SK-N-SH (cell line): ENCODE measurements around the gene AQP4. TPM values are rescaled to one million over a fixed set of nuclear protein-coding genes. Genes with fewer than 3 reads are reported as not detected.

Source experiments
- CTCF ChIA-PET: fragments of 300-600, 350-600 bp; formaldehyde crosslinking; extraction: SDS; loops from one replicate; lab custom pipeline; 2021; lab: Yijun Ruan, JAX
- POLR2A ChIA-PET: fragments of 350-600 bp; sonication (Branson Sonifier 250); formaldehyde crosslinking; extraction: SDS; loops from one replicate; lab custom pipeline; 2020; ENCODE audit warnings: antibody characterized with exemption, inconsistent platforms; lab: Yijun Ruan, JAX
- DNase-seq: peaks from one replicate; pipeline ENCODE4 v3.0.0; 2012
- H2AFZ ChIP-seq: fragments of 200-600 bp; sonication (generic); 2 replicates; pipeline ENCODE4 v1.8.1; 2016; ENCODE audit warnings: antibody characterized with exemption, mild to moderate bottlenecking, low read depth
- H3F3A ChIP-seq: fragments of 200-600 bp; sonication (generic); replicated peaks from 2 replicates; pipeline ENCODE3; 2016; ENCODE audit warnings: antibody characterized with exemption, mild to moderate bottlenecking; ENCODE audit not compliant: insufficient read depth
- H3K27ac ChIP-seq, 2 experiments: fragments of 200-500 bp in 1 of 2; fragments of 200-600 bp in 1 of 2; sonication (Bioruptor generic) in 1 of 2; sonication (generic), shearing (Covaris generic) in 1 of 2; 2 replicates each; pipeline versions ENCODE4 v1.5.1 to v1.6.1; 2014 to 2016; ENCODE audit warnings: low read depth in 2 of 2, inconsistent platforms in 1 of 2, low read length in 1 of 2, mild to moderate bottlenecking in 1 of 2, mixed read lengths in 1 of 2
- H3K27me3 ChIP-seq: fragments of 200-600 bp; sonication (generic), shearing (Covaris generic); 2 replicates; pipeline ENCODE4 v1.6.1; 2016; ENCODE audit warnings: mixed run types; ENCODE audit not compliant: insufficient read depth
- H3K36me3 ChIP-seq, 2 experiments: fragments of 200-500 bp in 1 of 2; fragments of 200-600 bp in 1 of 2; sonication (Bioruptor generic) in 1 of 2; sonication (generic) in 1 of 2; replicated peaks in 1 of 2; 2 replicates each; pipeline versions ENCODE3 to v1.5.1; 2014 to 2016; ENCODE audit warnings: low read length in 1 of 2, mild to moderate bottlenecking in 1 of 2; ENCODE audit not compliant: insufficient read depth in 2 of 2, control insufficient read depth in 1 of 2
- H3K4me1 ChIP-seq, 2 experiments: fragments of 200-500 bp in 1 of 2; fragments of 200-600 bp in 1 of 2; sonication (Bioruptor generic) in 1 of 2; sonication (generic), shearing (Covaris generic) in 1 of 2; 2 replicates each; pipeline versions ENCODE4 v1.5.1 to v1.6.1; 2014 to 2016; ENCODE audit warnings: low read depth in 1 of 2, low read length in 1 of 2, mixed run types in 1 of 2; ENCODE audit not compliant: insufficient read depth in 2 of 2, control insufficient read depth in 1 of 2
- H3K4me2 ChIP-seq: fragments of 200-600 bp; sonication (generic), shearing (Covaris generic); 2 replicates; pipeline ENCODE4 v1.6.1; 2017; ENCODE audit warnings: mixed run types
- H3K4me3 ChIP-seq, 2 experiments: fragments of 200-500 bp in 1 of 2; fragments of 200-600 bp in 1 of 2; sonication (Bioruptor generic) in 1 of 2; sonication (generic), shearing (Covaris generic) in 1 of 2; 2 replicates each; pipeline versions ENCODE4 v1.5.1 to v1.8.1; 2014 to 2016; ENCODE audit warnings: low read depth in 2 of 2, inconsistent platforms in 1 of 2, low read length in 1 of 2, mild to moderate bottlenecking in 1 of 2, mixed read lengths in 1 of 2, moderate library complexity in 1 of 2
- H3K79me2 ChIP-seq: fragments of 200-600 bp; sonication (generic); 2 replicates; pipeline ENCODE4 v1.8.1; 2017; ENCODE audit warnings: mild to moderate bottlenecking; ENCODE audit not compliant: insufficient read depth
- H3K9ac ChIP-seq: fragments of 200-600 bp; sonication (generic); 2 replicates; pipeline ENCODE4 v1.6.1; 2017; ENCODE audit warnings: mixed run types
- H3K9me2 ChIP-seq: fragments of 200-600 bp; sonication (generic); 2 replicates; pipeline ENCODE4 v1.6.1; 2017; ENCODE audit warnings: mixed run types
- H3K9me3 ChIP-seq: fragments of 200-600 bp; sonication (generic); 2 replicates; pipeline ENCODE4 v1.6.1; 2017; ENCODE audit warnings: mixed run types, mild to moderate bottlenecking, moderate library complexity
- H4K20me1 ChIP-seq: fragments of 200-600 bp; sonication (generic); 2 replicates; pipeline ENCODE4 v1.6.1; 2017; ENCODE audit warnings: mild to moderate bottlenecking, mixed run types; ENCODE audit not compliant: insufficient read depth
- EZH2phosphoT487 ChIP-seq: fragments of 200-600 bp; sonication (generic); IDR thresholded peaks from 2 replicates; pipeline ENCODE4 v1.6.1; 2017; ENCODE audit warnings: low read depth, mixed run types, mild to moderate bottlenecking, antibody characterized with exemption, moderate library complexity, borderline replicate concordance
- FOXJ3 ChIP-seq: sonication (generic); formaldehyde crosslinking; IDR thresholded peaks from 2 replicates; pipeline ENCODE4 v1.5.1; 2020; ENCODE audit warnings: mild to moderate bottlenecking, missing genetic modification reagents
- FOXM1 ChIP-seq: IDR thresholded peaks from 2 replicates; pipeline ENCODE4 v1.4.0; 2012; ENCODE audit warnings: low read depth, mild to moderate bottlenecking
- GABPA ChIP-seq: IDR thresholded peaks from 2 replicates; pipeline ENCODE4 v1.4.0; 2012; ENCODE audit warnings: low read depth, mild to moderate bottlenecking
- JUND ChIP-seq: IDR thresholded peaks from 2 replicates; pipeline ENCODE4 v1.4.0; 2012
- MEF2A ChIP-seq: IDR thresholded peaks from 2 replicates; pipeline ENCODE4 v1.4.0; 2012; ENCODE audit warnings: low read depth, borderline replicate concordance
- NFIC ChIP-seq: IDR thresholded peaks from 2 replicates; pipeline ENCODE4 v1.4.0; 2012; ENCODE audit warnings: borderline replicate concordance
- NRF1 ChIP-seq: IDR thresholded peaks from 2 replicates; pipeline ENCODE4 v1.6.1; 2012; ENCODE audit warnings: low read depth, mild to moderate bottlenecking, low read length
- RFX5 ChIP-seq: IDR thresholded peaks from 2 replicates; pipeline ENCODE4 v1.6.1; 2012; ENCODE audit warnings: mild to moderate bottlenecking, improper control_type of control experiment, low read length
- RXRA ChIP-seq: IDR thresholded peaks from 2 replicates; pipeline ENCODE4 v1.4.0; 2012; ENCODE audit warnings: low read depth, mild to moderate bottlenecking, borderline replicate concordance
- SIN3A ChIP-seq: IDR thresholded peaks from 2 replicates; pipeline ENCODE4 v1.6.1; 2012; ENCODE audit warnings: low read depth, mild to moderate bottlenecking, low read length, moderate library complexity, borderline replicate concordance
- SMC3 ChIP-seq: IDR thresholded peaks from 2 replicates; pipeline ENCODE4 v1.6.1; 2012; ENCODE audit warnings: low read depth, low read length, improper control_type of control experiment
- TCF12 ChIP-seq: IDR thresholded peaks from 2 replicates; pipeline ENCODE4 v1.4.0; 2012
- TEAD4 ChIP-seq: IDR thresholded peaks from 2 replicates; pipeline ENCODE4 v1.4.0; 2012; ENCODE audit warnings: mild to moderate bottlenecking, borderline replicate concordance; ENCODE audit not compliant: insufficient read depth
- YY1 ChIP-seq: IDR thresholded peaks from 2 replicates; pipeline ENCODE4 v1.4.0; 2012; ENCODE audit warnings: low read depth, mild to moderate bottlenecking
- WGBS: methylation state at CpG from one replicate; pipeline ENCODE4 v1.1.6; 2017; ENCODE audit warnings: low lambda C conversion rate; 5-methylcytosine and 5-hydroxymethylcytosine counted together
- polyA plus RNA-seq, 3 experiments: library from polyadenylated mRNA; depleted of rRNA; stranded (reverse); fragments of >200 nt; gene quantifications; 2 replicates each; pipeline ENCODE4 v1.2.3, GENCODE V29; 2012
- TF ChIP-seq, protein P1 (sequence below): fragments of 150-350 bp; IDR thresholded peaks from 2 replicates; pipeline ENCODE4 v1.6.1; 2017; ENCODE audit warnings: antibody characterized with exemption, low read length, low read depth, borderline replicate concordance
- TF ChIP-seq, protein P2 (sequence below): IDR thresholded peaks from 2 replicates; pipeline ENCODE4 v1.4.0; 2012; ENCODE audit warnings: low read depth, borderline replicate concordance
- TF ChIP-seq, protein P3 (sequence below): IDR thresholded peaks from 2 replicates; pipeline ENCODE4 v1.4.0; 2012; ENCODE audit warnings: low read depth, borderline replicate concordance
- TF ChIP-seq, protein P4 (sequence below): fragments of 150-350 bp; IDR thresholded peaks from 2 replicates; pipeline ENCODE4 v1.6.1; 2016; ENCODE audit warnings: mild to moderate bottlenecking, low read depth, low read length
- TF ChIP-seq, protein P5 (sequence below): IDR thresholded peaks from 2 replicates; pipeline ENCODE4; 2012

Gene AQP4, protein sequence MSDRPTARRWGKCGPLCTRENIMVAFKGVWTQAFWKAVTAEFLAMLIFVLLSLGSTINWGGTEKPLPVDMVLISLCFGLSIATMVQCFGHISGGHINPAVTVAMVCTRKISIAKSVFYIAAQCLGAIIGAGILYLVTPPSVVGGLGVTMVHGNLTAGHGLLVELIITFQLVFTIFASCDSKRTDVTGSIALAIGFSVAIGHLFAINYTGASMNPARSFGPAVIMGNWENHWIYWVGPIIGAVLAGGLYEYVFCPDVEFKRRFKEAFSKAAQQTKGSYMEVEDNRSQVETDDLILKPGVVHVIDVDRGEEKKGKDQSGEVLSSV
- polyA plus RNA-seq (2012; rRNA removed) = not detected in 2 replicates
- not detected in 2 replicates for polyA plus RNA-seq (2012; cell fraction: cytosol; rRNA removed)
- polyA plus RNA-seq (2012; cell fraction: nucleus; rRNA removed) = not detected in 2 replicates

DNA sequence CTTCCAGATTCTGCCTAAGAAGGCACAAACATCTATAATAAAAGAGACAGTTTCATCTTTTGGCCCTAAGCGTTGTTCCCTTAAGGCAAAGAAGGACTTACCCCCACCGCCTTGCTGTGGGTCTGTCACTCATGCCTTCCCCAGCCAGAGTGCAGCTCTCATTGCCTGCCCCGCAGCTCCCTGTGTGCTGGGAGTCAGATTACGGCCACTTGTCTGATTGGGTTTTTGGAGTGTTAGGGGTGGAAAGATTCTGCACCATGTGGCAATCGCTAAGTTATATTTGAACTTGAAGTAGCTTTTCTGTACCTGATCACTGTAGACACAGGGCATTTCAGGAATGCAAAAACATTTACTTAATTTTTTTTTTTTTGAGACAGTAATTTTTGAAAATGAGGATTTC is at the start of gene AQP4:
Gene AQP4 (minus strand): TSS at position 151 of the 400 bp plus-strand sequence. CDS start 18 bp downstream, at position 133.
- no peak within 1 kb of the TSS for H3K4me2 ChIP-seq
- H3K9me3 ChIP-seq = no peaks in the 10 kb centered on the region
- no peak within 1 kb of the TSS for H3K9ac ChIP-seq
- ChIA-PET CTCF (no interaction called here), POLR2A (no interaction called here)
- no peak within 1 kb of the TSS for H3K4me3 ChIP-seq
- H3K27me3 ChIP-seq = peaks cover 7% of the 10 kb centered on the region; the same call in 1 of the 2 replicates
- DNase-seq = no peak
- WGBS = 47% methylated on average over 5 of the region's 5 CpGs
- peaks cover 0 to 4% of the 10 kb centered on the region in 2 experiments; a peak in 2 of 4 replicates for H3K4me1 ChIP-seq
- TF ChIP-seq, protein P1, sequence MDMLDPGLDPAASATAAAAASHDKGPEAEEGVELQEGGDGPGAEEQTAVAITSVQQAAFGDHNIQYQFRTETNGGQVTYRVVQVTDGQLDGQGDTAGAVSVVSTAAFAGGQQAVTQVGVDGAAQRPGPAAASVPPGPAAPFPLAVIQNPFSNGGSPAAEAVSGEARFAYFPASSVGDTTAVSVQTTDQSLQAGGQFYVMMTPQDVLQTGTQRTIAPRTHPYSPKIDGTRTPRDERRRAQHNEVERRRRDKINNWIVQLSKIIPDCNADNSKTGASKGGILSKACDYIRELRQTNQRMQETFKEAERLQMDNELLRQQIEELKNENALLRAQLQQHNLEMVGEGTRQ = no peak
- TF ChIP-seq NFIC (no peak), FOXM1 (no peak), NRF1 (no peak), MEF2A (no peak), FOXJ3 (no peak), TCF12 (no peak), TEAD4 (no peak), GABPA (no peak), RFX5 (no peak), RXRA (no peak), SMC3 (no peak), YY1 (no peak), EZH2phosphoT487 (no peak), JUND (no peak), SIN3A (no peak)
- TF ChIP-seq, protein P2, sequence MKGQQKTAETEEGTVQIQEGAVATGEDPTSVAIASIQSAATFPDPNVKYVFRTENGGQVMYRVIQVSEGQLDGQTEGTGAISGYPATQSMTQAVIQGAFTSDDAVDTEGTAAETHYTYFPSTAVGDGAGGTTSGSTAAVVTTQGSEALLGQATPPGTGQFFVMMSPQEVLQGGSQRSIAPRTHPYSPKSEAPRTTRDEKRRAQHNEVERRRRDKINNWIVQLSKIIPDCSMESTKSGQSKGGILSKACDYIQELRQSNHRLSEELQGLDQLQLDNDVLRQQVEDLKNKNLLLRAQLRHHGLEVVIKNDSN = no peak
- TF ChIP-seq, protein P3, sequence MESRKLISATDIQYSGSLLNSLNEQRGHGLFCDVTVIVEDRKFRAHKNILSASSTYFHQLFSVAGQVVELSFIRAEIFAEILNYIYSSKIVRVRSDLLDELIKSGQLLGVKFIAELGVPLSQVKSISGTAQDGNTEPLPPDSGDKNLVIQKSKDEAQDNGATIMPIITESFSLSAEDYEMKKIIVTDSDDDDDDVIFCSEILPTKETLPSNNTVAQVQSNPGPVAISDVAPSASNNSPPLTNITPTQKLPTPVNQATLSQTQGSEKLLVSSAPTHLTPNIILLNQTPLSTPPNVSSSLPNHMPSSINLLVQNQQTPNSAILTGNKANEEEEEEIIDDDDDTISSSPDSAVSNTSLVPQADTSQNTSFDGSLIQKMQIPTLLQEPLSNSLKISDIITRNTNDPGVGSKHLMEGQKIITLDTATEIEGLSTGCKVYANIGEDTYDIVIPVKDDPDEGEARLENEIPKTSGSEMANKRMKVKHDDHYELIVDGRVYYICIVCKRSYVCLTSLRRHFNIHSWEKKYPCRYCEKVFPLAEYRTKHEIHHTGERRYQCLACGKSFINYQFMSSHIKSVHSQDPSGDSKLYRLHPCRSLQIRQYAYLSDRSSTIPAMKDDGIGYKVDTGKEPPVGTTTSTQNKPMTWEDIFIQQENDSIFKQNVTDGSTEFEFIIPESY = no peak
- TF ChIP-seq, protein P4, sequence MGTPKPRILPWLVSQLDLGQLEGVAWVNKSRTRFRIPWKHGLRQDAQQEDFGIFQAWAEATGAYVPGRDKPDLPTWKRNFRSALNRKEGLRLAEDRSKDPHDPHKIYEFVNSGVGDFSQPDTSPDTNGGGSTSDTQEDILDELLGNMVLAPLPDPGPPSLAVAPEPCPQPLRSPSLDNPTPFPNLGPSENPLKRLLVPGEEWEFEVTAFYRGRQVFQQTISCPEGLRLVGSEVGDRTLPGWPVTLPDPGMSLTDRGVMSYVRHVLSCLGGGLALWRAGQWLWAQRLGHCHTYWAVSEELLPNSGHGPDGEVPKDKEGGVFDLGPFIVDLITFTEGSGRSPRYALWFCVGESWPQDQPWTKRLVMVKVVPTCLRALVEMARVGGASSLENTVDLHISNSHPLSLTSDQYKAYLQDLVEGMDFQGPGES = no peak
- TF ChIP-seq, protein P5, sequence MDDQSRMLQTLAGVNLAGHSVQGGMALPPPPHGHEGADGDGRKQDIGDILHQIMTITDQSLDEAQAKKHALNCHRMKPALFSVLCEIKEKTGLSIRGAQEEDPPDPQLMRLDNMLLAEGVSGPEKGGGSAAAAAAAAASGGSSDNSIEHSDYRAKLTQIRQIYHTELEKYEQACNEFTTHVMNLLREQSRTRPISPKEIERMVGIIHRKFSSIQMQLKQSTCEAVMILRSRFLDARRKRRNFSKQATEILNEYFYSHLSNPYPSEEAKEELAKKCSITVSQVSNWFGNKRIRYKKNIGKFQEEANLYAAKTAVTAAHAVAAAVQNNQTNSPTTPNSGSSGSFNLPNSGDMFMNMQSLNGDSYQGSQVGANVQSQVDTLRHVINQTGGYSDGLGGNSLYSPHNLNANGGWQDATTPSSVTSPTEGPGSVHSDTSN = no peak
- H3K79me2 ChIP-seq = no peaks in the 10 kb centered on the region
- H3K27ac ChIP-seq = no peak within 1 kb of the TSS
- H3F3A ChIP-seq = no peaks in the 10 kb centered on the region
- no peaks in the 10 kb centered on the region for H4K20me1 ChIP-seq
- H3K36me3 ChIP-seq = no peaks in the 10 kb centered on the region
- H2AFZ ChIP-seq = no peak within 1 kb of the TSS
- no peaks in the 10 kb centered on the region for H3K9me2 ChIP-seq
